Neutrophil (primary cell): Measurements from ENCODE around the gene HDAC1.
A peak's percentile ranks its signal among the peaks of the same experiment; 100 is the strongest.

Experiments used
- H3K27ac ChIP-seq: fragments of 200-600 bp; sonication (generic); 2 replicates; pipeline ENCODE4 v1.5.1; 2016; ENCODE audit warnings: mild to moderate bottlenecking, moderate library complexity
- H3K27me3 ChIP-seq: fragments of 200-600 bp; sonication (generic); 2 replicates; pipeline ENCODE4 v1.6.0; 2016; ENCODE audit warnings: mild to moderate bottlenecking
- H3K36me3 ChIP-seq: fragments of 200-600 bp; sonication (generic); 2 replicates; pipeline ENCODE4 v1.5.1; 2017
- H3K4me1 ChIP-seq, 2 experiments: fragments of 200-600 bp in 1 of 2; sonication (generic) in 1 of 2; 1 replicate in 1 of 2; 2 replicates in 1 of 2; pipeline versions ENCODE4 v1.5.1 to v1.6.1; 2013 to 2016; ENCODE audit warnings: low read depth in 1 of 2, low read length in 1 of 2, mild to moderate bottlenecking in 1 of 2, moderate library complexity in 1 of 2; ENCODE audit not compliant: control insufficient read depth in 1 of 2, insufficient read depth in 1 of 2
- H3K4me3 ChIP-seq, 2 experiments: fragments of 200-600 bp in 1 of 2; sonication (generic) in 1 of 2; 1 replicate in 1 of 2; 2 replicates in 1 of 2; pipeline ENCODE4 v1.5.1; 2013 to 2016; ENCODE audit warnings: low read depth in 1 of 2, low read length in 1 of 2, mild to moderate bottlenecking in 1 of 2, moderate library complexity in 1 of 2
- H3K9me3 ChIP-seq: fragments of 200-600 bp; sonication (generic); 2 replicates; pipeline ENCODE4 v1.5.1; 2016
- TF ChIP-seq, protein P1 (sequence below): fragments of 200-600 bp; sonication (generic); IDR thresholded peaks from 2 replicates; pipeline ENCODE4 v1.5.1; 2016; ENCODE audit warnings: antibody characterized with exemption

The HDAC1 gene

GRCh38 chr1:32341971-32342370 is 50.1 kb downstream of the HDAC1 start:
- Histone ChIP-seq H3K36me3 (no peaks in the 10 kb centered on the region), H3K27me3 (no peaks in the 10 kb centered on the region), H3K4me3 (no peak overlapping the region), H3K27ac (no peak overlapping the region), H3K4me1 (peaks cover 36 to 47% of the 10 kb centered on the region in 2 experiments), H3K9me3 (no peaks in the 10 kb centered on the region)
- TF ChIP-seq, protein P1, sequence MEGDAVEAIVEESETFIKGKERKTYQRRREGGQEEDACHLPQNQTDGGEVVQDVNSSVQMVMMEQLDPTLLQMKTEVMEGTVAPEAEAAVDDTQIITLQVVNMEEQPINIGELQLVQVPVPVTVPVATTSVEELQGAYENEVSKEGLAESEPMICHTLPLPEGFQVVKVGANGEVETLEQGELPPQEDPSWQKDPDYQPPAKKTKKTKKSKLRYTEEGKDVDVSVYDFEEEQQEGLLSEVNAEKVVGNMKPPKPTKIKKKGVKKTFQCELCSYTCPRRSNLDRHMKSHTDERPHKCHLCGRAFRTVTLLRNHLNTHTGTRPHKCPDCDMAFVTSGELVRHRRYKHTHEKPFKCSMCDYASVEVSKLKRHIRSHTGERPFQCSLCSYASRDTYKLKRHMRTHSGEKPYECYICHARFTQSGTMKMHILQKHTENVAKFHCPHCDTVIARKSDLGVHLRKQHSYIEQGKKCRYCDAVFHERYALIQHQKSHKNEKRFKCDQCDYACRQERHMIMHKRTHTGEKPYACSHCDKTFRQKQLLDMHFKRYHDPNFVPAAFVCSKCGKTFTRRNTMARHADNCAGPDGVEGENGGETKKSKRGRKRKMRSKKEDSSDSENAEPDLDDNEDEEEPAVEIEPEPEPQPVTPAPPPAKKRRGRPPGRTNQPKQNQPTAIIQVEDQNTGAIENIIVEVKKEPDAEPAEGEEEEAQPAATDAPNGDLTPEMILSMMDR = no peak

- Histone ChIP-seq H3K4me3 (no peak overlapping the region), H3K4me1 (peaks cover 29 to 42% of the 10 kb centered on the region in 2 experiments), H3K27me3 (no peaks in the 10 kb centered on the region), H3K27ac (no peak overlapping the region), H3K9me3 (no peaks in the 10 kb centered on the region), H3K36me3 (no peaks in the 10 kb centered on the region)
- TF ChIP-seq, protein P1 = no peak
These were observed 50.8 kb downstream of the HDAC1 start for GRCh38 chr1:32342704-32343103.

GRCh38 chr1:32345289-32345827 is 53.5 kb downstream of the HDAC1 start:
- Histone ChIP-seq H3K36me3 (no peaks in the 10 kb centered on the region), H3K4me1 (peaks cover 30 to 42% of the 10 kb centered on the region in 2 experiments), H3K9me3 (no peaks in the 10 kb centered on the region), H3K27ac (no peak overlapping the region), H3K27me3 (no peaks in the 10 kb centered on the region), H3K4me3 (no peak overlapping the region)
- TF ChIP-seq, protein P1 = no peak

GRCh38 chr1:32346532-32347157 is 54.8 kb downstream of the HDAC1 start:
- TF ChIP-seq, protein P1 = no peak
- Histone ChIP-seq H3K27me3 (no peaks in the 10 kb centered on the region), H3K4me3 (no peak overlapping the region), H3K36me3 (no peaks in the 10 kb centered on the region), H3K27ac (no peak overlapping the region), H3K4me1 (peaks cover 37 to 55% of the 10 kb centered on the region in 2 experiments), H3K9me3 (no peaks in the 10 kb centered on the region)

DNA sequence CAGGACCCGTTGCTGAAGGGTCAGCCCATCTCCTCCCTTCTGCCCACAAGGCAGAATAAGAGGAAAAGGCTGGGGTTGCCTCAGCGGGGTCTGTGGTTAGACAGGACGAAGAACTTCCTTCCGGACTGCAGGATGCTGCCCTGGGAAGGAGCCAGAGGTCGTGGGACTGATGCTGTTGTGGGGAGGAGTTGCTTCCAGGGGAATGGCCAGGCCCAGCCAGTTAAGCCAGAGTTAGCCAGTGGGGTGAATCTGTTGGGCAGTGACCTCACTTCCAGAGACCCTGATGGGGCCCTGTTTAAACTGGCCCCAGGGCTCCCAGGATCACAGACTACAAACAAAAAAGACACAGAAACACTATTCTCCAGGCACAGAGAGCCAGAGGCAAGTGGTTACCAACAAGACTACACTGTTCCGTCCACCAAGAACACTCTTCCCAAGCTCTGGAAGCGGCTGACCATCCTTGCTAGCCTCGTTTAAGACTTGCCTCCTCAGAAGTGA is 57.4 kb downstream of the HDAC1 start:
- Histone ChIP-seq H3K4me1 (peaks cover 52 to 59% of the 10 kb centered on the region in 2 experiments), H3K9me3 (no peaks in the 10 kb centered on the region), H3K4me3 (peak overlapping the region; percentile 41 to 80), H3K27ac (peak overlapping the region; percentile 96), H3K27me3 (no peaks in the 10 kb centered on the region), H3K36me3 (no peaks in the 10 kb centered on the region)
- TF ChIP-seq, protein P1 = no peak
